Thoracic aorta (tissue), 2 donors: ENCODE data around the gene MYOG. TPM values are rescaled to one million over a fixed set of nuclear protein-coding genes. Genes with fewer than 3 reads are reported as not detected.

Experiments
- ATAC-seq: fragments of 150-250 bp; one replicate; pipeline ENCODE4 v1.8.0; 2017; ENCODE audit warnings: low read depth; ENCODE audit not compliant: insufficient number of reproducible peaks, low FRiP score
- DNase-seq: peaks from one replicate; pipeline ENCODE4 v3.0.0-alpha.2; 2020; ENCODE audit warnings: low spot score
- H3K27ac ChIP-seq, 2 donors: fragments of 200-600 bp; sonication (generic); 1 replicate in 1 of 2; 2 replicates in 1 of 2; pipeline ENCODE4 v1.5.1; 2016; ENCODE audit warnings: mild to moderate bottlenecking in 2 of 2, moderate library complexity in 2 of 2
- H3K27me3 ChIP-seq: fragments of 200-600 bp; sonication (generic); replicated peaks from 2 replicates; pipeline ENCODE4 v1.6.0; 2016; ENCODE audit warnings: mild to moderate bottlenecking; ENCODE audit not compliant: insufficient read depth
- H3K36me3 ChIP-seq: fragments of 200-600 bp; sonication (generic); one replicate; pipeline ENCODE4 v1.5.1; 2016
- H3K4me1 ChIP-seq, 2 donors: fragments of 200-600 bp; sonication (generic); 1 replicate in 1 of 2; 2 replicates in 1 of 2; pipeline versions ENCODE4 v1.5.1 to v1.6.0; 2016; ENCODE audit warnings: low read depth in 2 of 2, mild to moderate bottlenecking in 1 of 2; ENCODE audit not compliant: control insufficient read depth in 1 of 2
- H3K4me3 ChIP-seq: fragments of 200-600 bp; sonication (generic); 2 replicates; pipeline ENCODE4 v1.5.1; 2016; ENCODE audit warnings: mild to moderate bottlenecking
- H3K9me3 ChIP-seq: fragments of 200-600 bp; sonication (generic); 2 replicates; pipeline ENCODE4 v1.5.1; 2016
- CTCF ChIP-seq: fragments of 200-600 bp; sonication (generic); IDR thresholded peaks from one replicate; pipeline ENCODE4 v1.5.1; 2019; ENCODE audit warnings: antibody characterized with exemption
- total RNA-seq, 2 donors: library from RNA; depleted of rRNA; stranded (reverse); fragments of >200 nt; gene quantifications; one replicate each; pipeline versions ENCODE4 v1.1.0 to v1.2.3, GENCODE V29; 2016

Gene MYOG
- total RNA-seq, 2 donors from 2014 or later, result not detected

- no peak for TF ChIP-seq CTCF
- H3K4me3 ChIP-seq, result no peak overlapping the region
- no peaks in the 10 kb centered on the region for H3K9me3 ChIP-seq
- no peaks in the 10 kb centered on the region for H3K4me1 ChIP-seq
- DNase-seq (no peak), ATAC-seq (no peak)
- H3K36me3 ChIP-seq, result no peaks in the 10 kb centered on the region
- H3K27me3 ChIP-seq, result no peaks in the 10 kb centered on the region
- no peak overlapping the region for H3K27ac ChIP-seq
Observed at GRCh38 chr1:203088441-203088840, 2.6 kb upstream of the MYOG start.

GRCh38 chr1:203086992-203087763, 1.4 kb upstream of the MYOG start:
- Histone ChIP-seq H3K27me3 (no peaks in the 10 kb centered on the region), H3K4me3 (no peak overlapping the region), H3K4me1 (no peaks in the 10 kb centered on the region), H3K27ac (no peak overlapping the region), H3K36me3 (no peaks in the 10 kb centered on the region), H3K9me3 (no peaks in the 10 kb centered on the region)
- no peak for DNase-seq
- TF ChIP-seq CTCF, result no peak
- no peak for ATAC-seq

GRCh38 chr1:203084588-203085527, 954 bp downstream of the MYOG start:
- Histone ChIP-seq H3K27ac (no peak overlapping the region), H3K36me3 (no peaks in the 10 kb centered on the region), H3K9me3 (no peaks in the 10 kb centered on the region), H3K27me3 (no peaks in the 10 kb centered on the region), H3K4me3 (no peak overlapping the region), H3K4me1 (no peaks in the 10 kb centered on the region)
- ATAC-seq (no peak), DNase-seq (no peak)
- TF ChIP-seq CTCF, result no peak

GRCh38 chr1:203083463-203083921, 2.3 kb downstream of the MYOG start:
- Histone ChIP-seq H3K27me3 (no peaks in the 10 kb centered on the region), H3K27ac (no peak overlapping the region), H3K9me3 (no peaks in the 10 kb centered on the region), H3K36me3 (no peaks in the 10 kb centered on the region), H3K4me1 (no peaks in the 10 kb centered on the region), H3K4me3 (no peak overlapping the region)
- TF ChIP-seq CTCF, result no peak
- DNase-seq (no peak), ATAC-seq (no peak)
